Fibroblast of pulmonary artery (primary cell): Measurements from ENCODE around the gene IZUMO1.
A peak's percentile ranks its signal among the peaks of the same experiment; 100 is the strongest.

Experiments
- DNase-seq: peaks from one replicate; pipeline ENCODE4 v3.0.0-alpha.2; 2010; ENCODE audit warnings: low read depth
- H3K4me3 ChIP-seq: replicated peaks from 2 replicates; pipeline ENCODE4 v1.5.1; 2011; ENCODE audit warnings: low read depth, mild to moderate bottlenecking, control low read depth, low read length, moderate library complexity
- CTCF ChIP-seq: IDR thresholded peaks from 2 replicates; pipeline ENCODE4 v1.5.1; 2011; ENCODE audit warnings: mild to moderate bottlenecking, control low read depth, low read length, inconsistent platforms; ENCODE audit errors: missing control alignments

Gene IZUMO1

GRCh38 chr19:48750771-48751504 lies 4.2 kb upstream of the IZUMO1 start:
- DNase-seq, result no peak
- no peak for TF ChIP-seq CTCF
- no peak overlapping the region for H3K4me3 ChIP-seq

GRCh38 chr19:48750351-48750750 lies 3.6 kb upstream of the IZUMO1 start:
- TF ChIP-seq CTCF, result no peak
- DNase-seq, result no peak
- no peak overlapping the region for H3K4me3 ChIP-seq

- no peak for DNase-seq
- no peak overlapping the region for H3K4me3 ChIP-seq
- no peak for TF ChIP-seq CTCF
Measured at GRCh38 chr19:48749571-48750198, 3.0 kb upstream of the IZUMO1 start.

- H3K4me3 ChIP-seq, result no peak overlapping the region
- TF ChIP-seq CTCF, result no peak
- no peak for DNase-seq
Measured at GRCh38 chr19:48746110-48746509, 599 bp downstream of the IZUMO1 start.

GRCh38 chr19:48745208-48745995 lies 1.3 kb downstream of the IZUMO1 start:
- no peak overlapping the region for H3K4me3 ChIP-seq
- no peak for TF ChIP-seq CTCF
- DNase-seq, result peak; percentile 72

- DNase-seq, result no peak
- no peak for TF ChIP-seq CTCF
- no peak overlapping the region for H3K4me3 ChIP-seq
Measured at GRCh38 chr19:48742096-48742495, 4.6 kb downstream of the IZUMO1 start.
